DOHH2 (cell line): ENCODE measurements around the gene CDV3.
A peak's percentile ranks its signal among the peaks of the same experiment; 100 is the strongest.
"Not testable (repeated sequence)": the region's sequence is repeated elsewhere in the genome, so short reads cannot be mapped to it uniquely, and the experiment has no call there.

Source experiments
- H3F3A ChIP-seq: fragments of 200-600 bp; sonication (generic), shearing (Covaris generic); 2 replicates; pipeline ENCODE4 v1.6.0; 2016; ENCODE audit warnings: antibody characterized with exemption, mild to moderate bottlenecking; ENCODE audit not compliant: control insufficient read depth, insufficient read depth
- H3K27ac ChIP-seq: fragments of 200-600 bp; sonication (generic); 2 replicates; pipeline ENCODE4 v1.5.1; 2014; ENCODE audit warnings: low read depth, mild to moderate bottlenecking, low read length, moderate library complexity
- H3K27me3 ChIP-seq: fragments of 200-600 bp; sonication (generic); 2 replicates; pipeline ENCODE4 v1.6.1; 2014; ENCODE audit warnings: mild to moderate bottlenecking, low read length, mixed read lengths; ENCODE audit not compliant: control insufficient read depth
- H3K36me3 ChIP-seq: fragments of 200-600 bp; sonication (generic); 2 replicates; pipeline ENCODE4 v1.6.1; 2014; ENCODE audit warnings: mild to moderate bottlenecking, low read length, moderate library complexity, mixed read lengths; ENCODE audit not compliant: control insufficient read depth
- H3K4me1 ChIP-seq: fragments of 200-600 bp; sonication (generic); 2 replicates; pipeline ENCODE4 v1.6.1; 2014; ENCODE audit warnings: mild to moderate bottlenecking, low read length, mixed read lengths; ENCODE audit not compliant: control insufficient read depth
- H3K4me2 ChIP-seq: fragments of 200-600 bp; sonication (generic); 2 replicates; pipeline ENCODE4 v1.6.0; 2014; ENCODE audit warnings: mild to moderate bottlenecking, low read length, moderate library complexity
- H3K4me3 ChIP-seq: fragments of 200-600 bp; sonication (generic); 2 replicates; pipeline ENCODE4 v1.5.1; 2014; ENCODE audit warnings: mild to moderate bottlenecking, low read length, mixed read lengths
- H3K79me2 ChIP-seq: fragments of 200-600 bp; sonication (generic); 2 replicates; pipeline ENCODE4 v1.6.1; 2014; ENCODE audit warnings: mild to moderate bottlenecking, low read length, mixed read lengths; ENCODE audit not compliant: control insufficient read depth
- H3K9me2 ChIP-seq: fragments of 200-600 bp; sonication (generic); replicated peaks from 2 replicates; pipeline ENCODE4 v1.6.1; 2014; ENCODE audit warnings: mild to moderate bottlenecking, low read length, mixed read lengths; ENCODE audit not compliant: control insufficient read depth
- H3K9me3 ChIP-seq: fragments of 200-600 bp; sonication (generic); 2 replicates; pipeline ENCODE4 v1.6.1; 2014; ENCODE audit warnings: antibody characterized with exemption, low read length, mixed read lengths; ENCODE audit not compliant: control insufficient read depth, insufficient read depth
- H4K20me1 ChIP-seq: fragments of 200-600 bp; sonication (generic); 2 replicates; pipeline ENCODE4 v1.6.0; 2014; ENCODE audit warnings: low read depth, mild to moderate bottlenecking, antibody characterized with exemption, low read length, moderate library complexity; ENCODE audit not compliant: control insufficient read depth, insufficient read depth
- CTCF ChIP-seq: fragments of 200-600 bp; sonication (generic); IDR thresholded peaks from one replicate; pipeline ENCODE4 v1.5.1; 2014; ENCODE audit warnings: antibody characterized with exemption, mild to moderate bottlenecking, low read depth, low read length; ENCODE audit not compliant: poor library complexity, severe bottlenecking
- EZH2phosphoT487 ChIP-seq: fragments of 200-600 bp; sonication (generic); IDR thresholded peaks from 2 replicates; pipeline ENCODE4 v1.6.1; 2017; ENCODE audit warnings: borderline replicate concordance, mild to moderate bottlenecking, antibody characterized with exemption, low read length, moderate library complexity, mixed read lengths

CDV3 gene

GRCh38 chr3:133573629-133574194, at the start of gene CDV3:
Gene CDV3 (plus strand): TSS chr3:133573686. CDS start chr3:133574045, 359 bp downstream.
- Histone ChIP-seq H3K9me3 (no peaks in the 10 kb centered on the region), H3K9me2 (no peaks in the 10 kb centered on the region), H3K4me2 (peak within 1 kb of the TSS; percentile 81), H3K27ac (peak within 1 kb of the TSS; percentile 95), H3F3A (peaks cover 29% of the 10 kb centered on the region), H3K4me3 (peak within 1 kb of the TSS; percentile 86), H3K27me3 (no peaks in the 10 kb centered on the region), H4K20me1 (peaks cover 18% of the 10 kb centered on the region), H3K4me1 (peaks cover 73% of the 10 kb centered on the region), H3K79me2 (peaks cover 51% of the 10 kb centered on the region), H3K36me3 (peaks cover 45% of the 10 kb centered on the region)
- TF ChIP-seq CTCF: no peak
- TF ChIP-seq EZH2phosphoT487: no peak

- peaks cover 18% of the 10 kb centered on the region for H3K4me1 ChIP-seq
- not testable (repeated sequence) for H3K4me2 ChIP-seq, H3K4me3 ChIP-seq, H3K9me2 ChIP-seq, H3F3A ChIP-seq, H4K20me1 ChIP-seq, H3K27ac ChIP-seq, H3K27me3 ChIP-seq, H3K79me2 ChIP-seq, H3K9me3 ChIP-seq, H3K36me3 ChIP-seq
These were observed 49.7 kb upstream of the CDV3 start for GRCh38 chr3:133523758-133524157.

- H3K4me1 ChIP-seq: peaks cover 18% of the 10 kb centered on the region
- no peaks in the 10 kb centered on the region for H3K79me2 ChIP-seq
- peak overlapping the region; percentile 1; the same call in 1 of the 2 replicates for H3K4me2 ChIP-seq
- H3K27ac ChIP-seq: no peak overlapping the region
- H3K36me3 ChIP-seq: no peaks in the 10 kb centered on the region
- no peaks in the 10 kb centered on the region for H3K9me2 ChIP-seq
- H3K27me3 ChIP-seq: no peaks in the 10 kb centered on the region
- H4K20me1 ChIP-seq: no peaks in the 10 kb centered on the region
- no peak for TF ChIP-seq CTCF
- H3F3A ChIP-seq: no peaks in the 10 kb centered on the region
- no peak overlapping the region for H3K4me3 ChIP-seq
- peaks cover 5% of the 10 kb centered on the region; the same call in 1 of the 2 replicates for H3K9me3 ChIP-seq
These were observed 48.1 kb upstream of the CDV3 start for GRCh38 chr3:133525435-133525834.

GRCh38 chr3:133527081-133527715, 46.3 kb upstream of the CDV3 start:
- Histone ChIP-seq H3K9me3 (peaks cover 5% of the 10 kb centered on the region; the same call in 1 of the 2 replicates), H3K36me3 (no peaks in the 10 kb centered on the region), H3K27me3 (no peaks in the 10 kb centered on the region), H3K4me2 (no peak overlapping the region), H3F3A (no peaks in the 10 kb centered on the region), H4K20me1 (no peaks in the 10 kb centered on the region), H3K9me2 (no peaks in the 10 kb centered on the region), H3K27ac (no peak overlapping the region), H3K79me2 (no peaks in the 10 kb centered on the region), H3K4me1 (peaks cover 10% of the 10 kb centered on the region), H3K4me3 (no peak overlapping the region)
- no peak for TF ChIP-seq EZH2phosphoT487
- TF ChIP-seq CTCF: no peak
